ENCODE data around the gene RPP25. TPM values are rescaled to one million over a fixed set of nuclear protein-coding genes. Genes with fewer than 3 reads are reported as not detected.

RPP25 gene
- total and polyA plus RNA-seq, 10 of the 15 experiments (the other 5 are each of a cell fraction or from before 2014, with no cell fraction given), result 0.41 to 10.8 (median 4.7) TPM

- TF ChIP-seq ZNF622 (IDR thresholded peaks at IDR 0.05) (no peak), ATF7 (IDR thresholded peaks at IDR 0.05; ENCODE audit: low read depth) (no peak), SKIL (IDR thresholded peaks at IDR 0.05; ENCODE audit: low read depth, poor library complexity, severe bottlenecking) (no peak), BRCA1 (IDR thresholded peaks at IDR 0.05; ENCODE audit: low read depth, low read length) (peak; percentile 87), RAD51 (IDR thresholded peaks at IDR 0.05) (no peak), NR2C1 (IDR thresholded peaks at IDR 0.05) (no peak), BCL11A (IDR thresholded peaks at IDR 0.05; ENCODE audit: low read depth, low read length) (no peak), KDM1A (IDR thresholded peaks at IDR 0.05; ENCODE audit: borderline replicate concordance) (no peak), POLR2A (IDR thresholded peaks at IDR 0.05; ENCODE audit: low read depth, low read length) (peak; percentile 59; the same call in 1 of the 2 replicates), USF2 (IDR thresholded peaks at IDR 0.05; ENCODE audit: borderline replicate concordance, low read depth, low read length) (no peak), SMC3 (IDR thresholded peaks at IDR 0.05; ENCODE audit: borderline replicate concordance, low read length) (no peak), REST (IDR thresholded peaks at IDR 0.05; ENCODE audit: low read depth, low read length) (peak; percentile 99), CHD2 (IDR thresholded peaks at IDR 0.05; ENCODE audit: borderline replicate concordance, low read depth, low read length) (peak; percentile 99), IRF4 (IDR thresholded peaks at IDR 0.05; ENCODE audit: low read depth, low read length) (no peak), EP300 (IDR thresholded peaks at IDR 0.05; ENCODE audit: borderline replicate concordance in 1 of 2, control insufficient read depth in 1 of 2, low read depth in 2 of 2, low read length in 2 of 2) (no peak), ETV6 (conservative IDR thresholded peaks at IDR 0.05 in 1 of 2, IDR thresholded peaks at IDR 0.05 in 1 of 2; ENCODE audit: borderline replicate concordance in 1 of 2, low read depth in 1 of 2) (no peak), ZZZ3 (IDR thresholded peaks at IDR 0.05; ENCODE audit: control insufficient read depth, insufficient read length, low read depth) (no peak), EGR1 (IDR thresholded peaks at IDR 0.05; ENCODE audit: borderline replicate concordance in 1 of 2, low read depth in 2 of 2, low read length in 2 of 2) (0 out of 3 replicates have a peak, but pooled peaks of 1 of the 2 experiments have one; percentile 27), ZNF217 (IDR thresholded peaks at IDR 0.05) (no peak)
- TF ChIP-seq, protein P1, sequence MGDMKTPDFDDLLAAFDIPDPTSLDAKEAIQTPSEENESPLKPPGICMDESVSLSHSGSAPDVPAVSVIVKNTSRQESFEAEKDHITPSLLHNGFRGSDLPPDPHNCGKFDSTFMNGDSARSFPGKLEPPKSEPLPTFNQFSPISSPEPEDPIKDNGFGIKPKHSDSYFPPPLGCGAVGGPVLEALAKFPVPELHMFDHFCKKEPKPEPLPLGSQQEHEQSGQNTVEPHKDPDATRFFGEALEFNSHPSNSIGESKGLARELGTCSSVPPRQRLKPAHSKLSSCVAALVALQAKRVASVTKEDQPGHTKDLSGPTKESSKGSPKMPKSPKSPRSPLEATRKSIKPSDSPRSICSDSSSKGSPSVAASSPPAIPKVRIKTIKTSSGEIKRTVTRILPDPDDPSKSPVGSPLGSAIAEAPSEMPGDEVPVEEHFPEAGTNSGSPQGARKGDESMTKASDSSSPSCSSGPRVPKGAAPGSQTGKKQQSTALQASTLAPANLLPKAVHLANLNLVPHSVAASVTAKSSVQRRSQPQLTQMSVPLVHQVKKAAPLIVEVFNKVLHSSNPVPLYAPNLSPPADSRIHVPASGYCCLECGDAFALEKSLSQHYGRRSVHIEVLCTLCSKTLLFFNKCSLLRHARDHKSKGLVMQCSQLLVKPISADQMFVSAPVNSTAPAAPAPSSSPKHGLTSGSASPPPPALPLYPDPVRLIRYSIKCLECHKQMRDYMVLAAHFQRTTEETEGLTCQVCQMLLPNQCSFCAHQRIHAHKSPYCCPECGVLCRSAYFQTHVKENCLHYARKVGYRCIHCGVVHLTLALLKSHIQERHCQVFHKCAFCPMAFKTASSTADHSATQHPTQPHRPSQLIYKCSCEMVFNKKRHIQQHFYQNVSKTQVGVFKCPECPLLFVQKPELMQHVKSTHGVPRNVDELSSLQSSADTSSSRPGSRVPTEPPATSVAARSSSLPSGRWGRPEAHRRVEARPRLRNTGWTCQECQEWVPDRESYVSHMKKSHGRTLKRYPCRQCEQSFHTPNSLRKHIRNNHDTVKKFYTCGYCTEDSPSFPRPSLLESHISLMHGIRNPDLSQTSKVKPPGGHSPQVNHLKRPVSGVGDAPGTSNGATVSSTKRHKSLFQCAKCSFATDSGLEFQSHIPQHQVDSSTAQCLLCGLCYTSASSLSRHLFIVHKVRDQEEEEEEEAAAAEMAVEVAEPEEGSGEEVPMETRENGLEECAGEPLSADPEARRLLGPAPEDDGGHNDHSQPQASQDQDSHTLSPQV (IDR thresholded peaks at IDR 0.05), result no peak
Observed at GRCh38 chr15:74995182-74995778, 38.7 kb upstream of the RPP25 start, which contains the start of gene SCAMP5 (continued).

All from GM12878 (cell line).